ENCODE data around the gene ACMSD. TPM values are rescaled to one million over a fixed set of nuclear protein-coding genes. Genes with fewer than 3 reads are reported as not detected.

ACMSD gene
- polyA plus RNA-seq, 1 of the 3 experiments (the other 2 are of a cell fraction) = not detected

GRCh38 chr2:134950886-134951285 lies 112.5 kb downstream of the ACMSD start (continued):
- no peak for TF ChIP-seq CHD2 (IDR thresholded peaks at IDR 0.05; ENCODE audit: low read length, partially characterized antibody)
- TF ChIP-seq FOXJ3 (CRISPR knock-in tag; IDR thresholded peaks at IDR 0.05) = no peak
- TF ChIP-seq MXI1 (IDR thresholded peaks at IDR 0.05; ENCODE audit: low read depth, low read length) = no peak

Small RNA genes within 50 kb of the gene (small RNA-seq; reads per million reads assigned to genes)
- 0 reads per million in 7 experiments for gene AC110620.1
- gene MIR5590 = 0 to 0.43 (median 0) reads per million in 7 experiments

Other genes with a start within 250 kb of the ACMSD start
- not detected in 2 replicates for gene TMEM163, start 119.6 kb upstream of the ACMSD start, polyA plus RNA-seq (2012; rRNA removed)
- gene CCNT2, start 80.2 kb downstream of the ACMSD start, polyA plus RNA-seq (2012; rRNA removed) = 5.3 and 7.2 TPM in 2 replicates
- gene MAP3K19, start 208.8 kb downstream of the ACMSD start, polyA plus RNA-seq (2012; rRNA removed) = not detected in 2 replicates
- 10.9 and 14.0 TPM in 2 replicates for gene RAB3GAP1, start 213.7 kb downstream of the ACMSD start, polyA plus RNA-seq (2012; rRNA removed)